ENCODE results near the gene UQCRFS1.
"Not testable (repeated sequence)": the region's sequence is repeated elsewhere in the genome, so short reads cannot be mapped to it uniquely, and the experiment has no call there.

Gene UQCRFS1

DNA sequence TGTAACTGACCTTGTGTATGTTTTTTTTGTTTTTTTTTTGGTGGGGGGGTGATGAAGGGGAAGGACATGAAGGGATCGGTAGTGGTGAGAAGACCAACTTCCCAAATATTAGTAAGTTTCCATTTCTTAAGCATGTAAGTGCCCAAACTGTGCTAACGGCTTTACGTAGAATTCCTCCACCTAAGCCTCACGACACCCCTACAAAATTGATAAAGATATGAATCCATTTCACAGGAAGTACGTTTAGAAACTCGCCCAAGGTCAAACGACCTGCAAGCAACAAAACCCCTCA is 649 bp downstream of the UQCRFS1 start:
- no peak for DNase-seq

- no peak for DNase-seq
Observed at GRCh38 chr19:29211562-29212355, 1.2 kb downstream of the UQCRFS1 start.

DNA sequence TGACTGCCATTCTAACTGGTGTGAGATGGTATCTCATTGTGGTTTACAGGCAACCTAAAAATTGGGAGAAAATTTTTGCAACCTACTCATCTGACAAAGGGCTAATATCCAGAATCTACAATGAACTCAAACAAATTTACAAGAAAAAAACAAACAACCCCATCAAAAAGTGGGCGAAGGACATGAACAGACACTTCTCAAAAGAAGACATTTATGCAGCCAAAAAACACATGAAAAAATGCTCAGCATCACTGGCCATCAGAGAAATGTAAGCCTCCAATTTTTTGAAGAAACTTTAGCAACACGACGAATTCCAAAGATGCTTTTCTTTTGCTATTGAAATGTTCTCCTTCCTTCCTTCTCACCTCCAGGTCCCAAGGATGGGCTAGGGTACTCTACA is 1.9 kb downstream of the UQCRFS1 start:
- not testable (repeated sequence) for DNase-seq

GRCh38 chr19:29210502-29210901 is 2.4 kb downstream of the UQCRFS1 start:
- DNase-seq: not testable (repeated sequence)

DNA sequence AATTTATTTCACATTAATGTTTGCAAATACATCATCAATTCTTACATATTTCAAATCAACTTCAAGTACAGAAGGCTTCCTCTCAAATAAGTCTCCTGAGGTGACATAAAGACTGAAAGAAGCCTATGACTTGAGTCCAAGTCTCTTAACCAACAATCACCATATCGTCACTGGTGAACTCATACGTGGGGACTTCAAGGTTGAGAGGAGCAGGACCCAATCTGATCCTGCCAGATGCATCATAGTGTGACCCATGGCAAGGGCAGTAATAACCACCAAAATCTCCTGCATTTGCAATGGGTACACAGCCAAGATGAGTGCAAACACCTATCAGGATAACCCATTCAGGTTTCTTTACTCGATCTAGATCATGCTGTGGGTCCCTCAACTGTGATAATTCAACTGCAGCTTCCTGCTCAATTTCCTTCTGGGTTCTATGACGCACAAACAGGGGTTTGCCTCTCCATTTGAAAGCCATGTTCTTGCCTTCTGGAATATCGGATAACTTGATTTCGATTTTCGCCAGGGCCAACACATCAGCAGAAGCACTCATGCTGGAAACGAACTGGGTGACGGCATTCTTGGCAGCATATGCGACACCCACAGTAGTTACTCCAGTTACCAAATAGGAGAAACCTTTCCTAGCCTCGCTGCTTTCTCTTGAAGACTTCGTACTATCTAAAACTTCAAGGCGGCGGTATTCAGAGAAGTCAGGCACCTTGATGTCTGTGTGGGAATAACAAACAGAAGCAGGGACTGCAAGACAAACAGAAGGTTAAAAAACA is 5.4 kb downstream of the UQCRFS1 start:
- DNase-seq: not testable (repeated sequence)

DNA sequence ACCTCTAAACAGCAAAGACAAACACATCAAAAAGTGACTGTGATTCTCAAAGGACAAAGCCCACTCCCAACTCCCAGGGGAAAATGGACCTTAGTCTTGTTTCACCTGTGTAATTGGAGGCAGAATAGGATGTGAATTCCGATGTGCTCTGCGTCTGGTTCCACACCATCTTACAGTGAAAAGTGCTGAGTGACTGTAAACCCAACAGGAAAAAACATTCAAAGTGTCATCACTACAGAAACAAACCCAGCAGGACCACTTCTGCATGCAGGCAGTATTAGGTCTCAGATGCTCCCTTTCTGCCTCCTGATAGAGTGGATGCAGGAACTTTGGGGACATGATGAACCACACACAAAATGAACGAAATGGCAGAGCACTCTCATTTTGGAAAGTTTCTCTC is 6.5 kb downstream of the UQCRFS1 start:
- DNase-seq: no peak

DNA sequence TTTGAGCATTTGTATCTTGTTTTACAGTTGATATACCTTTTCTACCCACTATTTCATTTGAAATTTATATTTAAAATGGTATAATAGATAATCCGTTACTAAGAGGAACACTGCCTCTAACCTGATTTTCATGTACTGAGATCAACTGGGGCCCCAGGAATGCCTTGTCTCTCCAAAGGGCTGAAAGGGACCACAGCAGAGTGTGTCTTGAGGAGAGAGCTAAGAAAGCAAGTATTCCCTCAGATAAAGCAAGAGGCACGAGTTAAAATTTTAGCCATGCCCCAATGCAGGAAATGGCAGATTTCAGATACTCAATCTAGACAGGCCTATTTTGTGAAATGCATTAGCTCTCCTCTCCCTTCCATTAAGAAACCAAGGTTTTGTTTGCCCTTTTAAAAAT is 10.7 kb downstream of the UQCRFS1 start:
- no peak for DNase-seq

DNA sequence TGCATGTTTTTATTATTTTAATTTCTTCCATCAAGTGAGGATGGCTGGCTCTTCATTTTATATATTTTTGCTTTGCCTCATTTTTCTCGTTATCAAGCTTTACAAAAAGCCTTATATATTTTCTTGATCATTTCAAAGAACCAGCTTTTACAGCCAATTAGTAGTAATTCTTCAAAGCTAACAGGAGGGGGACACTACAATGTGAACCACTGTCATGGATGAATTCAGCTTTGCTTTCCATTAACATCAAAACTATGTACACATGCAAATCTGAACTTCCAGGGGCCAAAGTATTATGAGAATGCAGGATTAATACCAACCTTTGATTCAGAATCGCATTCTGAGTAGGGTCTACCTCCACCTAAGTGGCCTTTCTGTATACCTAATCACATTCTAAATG is 11.1 kb downstream of the UQCRFS1 start:
- DNase-seq: no peak

DNA sequence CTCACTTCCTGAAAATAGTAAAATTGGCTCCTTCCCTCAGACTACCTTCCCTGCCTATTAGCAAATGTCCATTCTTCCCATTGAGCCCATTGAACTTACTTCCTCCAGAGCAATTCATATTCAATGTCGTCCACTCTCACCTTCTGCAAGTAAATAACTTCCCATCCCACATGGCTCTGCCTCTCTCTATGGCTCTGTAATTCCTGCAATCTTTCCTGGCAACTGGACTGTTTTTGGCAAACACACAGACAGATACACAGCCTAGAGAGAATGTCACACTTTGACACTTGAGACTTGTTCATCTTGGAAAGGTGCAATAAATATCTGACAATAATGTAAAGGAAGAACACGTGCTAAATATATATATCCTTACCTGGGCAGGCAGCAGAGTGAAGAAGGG is 18.3 kb downstream of the UQCRFS1 start:
- DNase-seq: no peak

DNA sequence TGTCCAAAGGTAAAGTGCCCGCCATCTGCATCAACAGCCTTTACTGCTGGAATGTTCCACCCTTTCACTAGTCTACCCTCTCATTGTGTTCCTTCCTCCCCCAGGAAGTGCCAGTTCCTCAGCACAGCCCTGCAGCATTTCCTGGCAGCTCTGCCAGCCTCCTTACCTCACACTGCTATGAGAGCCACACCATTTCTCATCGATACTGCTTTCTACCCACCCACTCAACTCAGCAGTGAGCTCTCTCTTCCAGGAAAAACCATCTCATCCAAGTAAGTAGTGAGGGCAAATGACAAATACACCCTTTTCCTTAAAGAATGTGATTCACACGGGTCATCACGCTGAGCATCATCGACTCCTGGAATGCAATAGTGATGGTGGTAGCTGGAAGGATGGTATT is 19.8 kb downstream of the UQCRFS1 start:
- no peak for DNase-seq

DNA sequence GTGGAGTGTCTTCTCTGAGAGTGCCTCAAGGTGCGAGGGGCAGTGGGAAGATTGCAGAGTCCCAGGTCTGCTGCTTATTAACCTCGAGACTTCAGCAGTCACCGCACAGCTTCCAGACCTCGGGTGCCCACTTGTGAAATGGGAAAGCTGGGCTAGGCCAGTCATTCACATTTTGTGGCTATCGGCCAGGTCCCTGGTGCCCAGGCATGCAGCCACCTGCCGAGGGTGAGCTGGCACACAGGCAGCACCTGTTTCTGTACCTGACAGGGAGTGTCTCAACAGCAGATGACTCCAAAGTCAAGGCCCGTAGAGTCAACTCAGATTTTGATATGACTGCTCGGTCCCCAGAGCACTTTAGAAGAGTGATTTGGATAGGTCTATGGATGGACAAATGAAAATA is 21.9 kb downstream of the UQCRFS1 start:
- no peak for DNase-seq

DNA sequence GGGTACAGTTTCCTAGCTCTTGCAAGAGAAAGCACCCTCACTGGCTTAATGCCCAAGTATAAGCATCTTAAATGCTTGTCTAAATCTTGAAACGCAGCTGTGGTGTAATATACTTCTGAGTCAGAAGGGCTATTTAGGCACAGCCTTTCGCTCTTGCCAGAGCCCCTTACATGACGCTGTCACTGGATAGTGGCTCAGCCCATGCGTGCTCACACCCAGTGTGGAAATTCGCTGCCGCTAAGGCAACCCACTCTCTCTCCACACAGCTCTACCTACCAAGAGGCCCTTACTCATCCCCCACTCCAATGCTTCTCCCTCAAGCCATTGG is 24.0 kb downstream of the UQCRFS1 start:
- peak; percentile 10 for DNase-seq

GRCh38 chr19:29188289-29189032 is 24.5 kb downstream of the UQCRFS1 start:
- DNase-seq: no peak

- no peak for DNase-seq
Observed at GRCh38 chr19:29187676-29188075, 25.3 kb downstream of the UQCRFS1 start.

GRCh38 chr19:29185427-29185826 is 27.5 kb downstream of the UQCRFS1 start:
- DNase-seq: no peak

- DNase-seq: no peak
Observed at GRCh38 chr19:29176981-29177754, 35.8 kb downstream of the UQCRFS1 start.

DNA sequence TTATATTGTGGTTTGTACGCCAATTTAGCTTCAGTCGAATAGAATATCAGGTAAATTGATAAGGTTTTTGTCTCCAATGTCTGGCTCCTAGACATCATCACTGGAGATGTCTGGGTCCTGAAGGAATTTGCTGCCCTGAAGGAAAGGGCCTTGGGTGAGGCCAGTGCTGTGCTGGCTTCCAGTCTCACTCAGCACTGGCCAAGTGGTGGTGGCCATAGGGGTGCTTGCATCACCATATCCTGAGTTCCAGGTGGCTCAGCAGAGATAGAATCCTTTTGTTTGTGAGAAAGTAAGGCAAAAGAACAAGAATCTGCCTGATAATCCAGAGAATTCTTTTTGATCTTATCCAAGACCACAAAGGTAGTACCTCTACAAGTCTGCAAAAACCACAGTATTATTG is 39.1 kb downstream of the UQCRFS1 start:
- no peak for DNase-seq

DNA sequence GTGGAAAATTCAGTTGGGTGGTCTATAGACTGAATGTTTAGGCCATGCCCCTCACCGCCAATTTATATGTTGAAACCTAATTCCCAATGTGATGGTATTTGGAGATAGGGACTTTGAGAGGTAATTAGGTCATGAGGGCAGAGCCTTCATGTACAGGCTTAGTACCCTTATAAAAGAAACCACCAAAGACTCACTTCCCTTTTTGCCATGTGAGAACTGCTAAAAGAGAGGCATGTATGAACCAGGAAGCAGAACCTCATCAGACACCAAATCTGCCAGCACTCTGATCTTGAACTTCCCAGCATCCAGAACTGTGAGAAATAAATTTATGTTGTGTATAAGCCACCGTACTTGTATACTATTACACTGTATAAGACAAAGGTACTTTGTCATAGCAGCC is 40.6 kb downstream of the UQCRFS1 start:
- no peak for DNase-seq

DNA sequence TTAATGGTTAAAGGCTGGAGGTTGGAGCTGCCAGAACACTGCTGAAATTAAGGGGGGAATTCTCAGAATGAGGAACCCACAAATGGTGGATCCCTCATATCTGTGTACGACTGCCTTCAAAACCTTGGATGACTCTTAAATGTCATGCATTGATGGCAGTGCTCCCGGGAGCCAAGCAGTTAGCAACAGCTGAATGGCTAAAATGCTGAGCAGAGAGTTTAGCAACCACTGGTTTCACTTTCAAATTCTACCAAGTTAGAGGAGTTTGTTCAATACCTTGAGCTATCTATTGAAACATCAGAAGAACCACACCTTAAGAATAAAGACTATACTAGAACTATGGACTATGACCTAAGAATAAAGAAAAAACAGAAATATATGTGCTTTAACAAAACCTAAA is 41.4 kb downstream of the UQCRFS1 start:
- DNase-seq: no peak

DNA sequence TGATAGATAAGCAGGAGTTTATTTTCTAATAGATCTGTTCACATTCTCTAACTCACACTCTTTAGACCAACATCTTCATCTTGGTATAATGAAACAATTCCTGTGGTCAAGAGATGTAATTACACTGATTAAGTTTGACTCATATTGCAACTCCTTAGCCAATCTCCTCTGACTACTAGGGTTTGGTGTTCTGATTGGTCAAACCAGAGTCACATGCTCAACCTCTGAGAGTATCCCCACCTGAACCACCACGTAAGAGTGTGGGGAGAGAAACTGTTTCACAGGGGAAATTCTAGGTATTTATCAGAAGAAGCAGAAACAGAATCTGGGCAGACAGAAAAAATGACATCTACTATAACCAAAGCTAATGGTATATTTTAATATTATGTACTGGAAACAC is 42.4 kb downstream of the UQCRFS1 start:
- DNase-seq: no peak

- DNase-seq: no peak
Observed at GRCh38 chr19:29162694-29163093, 50.3 kb downstream of the UQCRFS1 start.

DNA sequence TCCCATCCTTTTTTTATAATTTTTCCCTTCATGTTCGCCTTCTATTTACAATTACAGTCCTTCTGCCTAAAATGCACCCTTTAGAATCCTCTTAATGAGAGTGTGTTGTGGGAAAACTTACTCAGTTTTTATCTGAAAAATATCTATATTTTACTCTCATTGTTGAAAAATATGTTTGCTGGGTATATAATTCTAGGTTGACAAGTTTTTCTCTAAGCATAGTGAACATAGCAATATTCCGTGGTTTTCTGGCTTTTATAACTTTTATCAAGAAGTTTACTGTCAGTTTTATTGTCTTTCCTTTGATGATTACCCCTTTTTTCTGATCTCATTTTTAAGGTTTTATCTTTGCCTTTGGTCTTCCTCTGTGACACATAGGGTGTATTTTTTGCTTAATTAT is 57.3 kb downstream of the UQCRFS1 start:
- no peak for DNase-seq
